HEK293 (cell line): ENCODE measurements around the gene PCNX3.

Experiments
- GLIS2 ChIP-seq: fragments of 450-650 bp; formaldehyde crosslinking; IDR thresholded peaks from 2 replicates; pipeline ENCODE4 v1.5.1; 2016; ENCODE audit warnings: missing biosample characterization, missing genetic modification characterization
- HOXC10 ChIP-seq: sonication (generic); formaldehyde crosslinking; IDR thresholded peaks from 2 replicates; pipeline ENCODE4 v1.8.1; 2023; ENCODE audit warnings: mild to moderate bottlenecking, missing genetic modification reagents
- OVOL3 ChIP-seq: fragments of 450-650 bp; formaldehyde crosslinking; IDR thresholded peaks from 2 replicates; pipeline ENCODE4 v1.5.1; 2016; ENCODE audit warnings: missing biosample characterization, missing genetic modification characterization
- REPIN1 ChIP-seq: fragments of 450-650 bp; formaldehyde crosslinking; IDR thresholded peaks from 2 replicates; pipeline ENCODE4 v1.5.1; 2017; ENCODE audit warnings: missing biosample characterization, missing genetic modification characterization, low read depth
- ZBTB7A ChIP-seq: fragments of 450-650 bp; formaldehyde crosslinking; IDR thresholded peaks from 2 replicates; pipeline ENCODE4 v1.5.1; 2016; ENCODE audit warnings: low read depth, missing biosample characterization, missing genetic modification characterization
- ZFHX2 ChIP-seq: fragments of 450-650 bp; formaldehyde crosslinking; conservative IDR thresholded peaks from 2 replicates; pipeline ENCODE4 v1.5.1; 2016; ENCODE audit warnings: missing biosample characterization, missing genetic modification characterization
- ZNF140 ChIP-seq: fragments of 450-650 bp; formaldehyde crosslinking; IDR thresholded peaks from 2 replicates; pipeline ENCODE4 v1.5.1; 2016; ENCODE audit warnings: missing biosample characterization, missing genetic modification characterization
- ZNF169 ChIP-seq: fragments of 450-650 bp; formaldehyde crosslinking; IDR thresholded peaks from 2 replicates; pipeline ENCODE4 v1.5.1; 2016; ENCODE audit warnings: missing biosample characterization, missing genetic modification characterization
- ZNF174 ChIP-seq: fragments of 450-650 bp; formaldehyde crosslinking; IDR thresholded peaks from 2 replicates; pipeline ENCODE4 v1.5.0; 2017; ENCODE audit warnings: missing biosample characterization, mild to moderate bottlenecking, missing genetic modification characterization
- ZNF202 ChIP-seq: fragments of 450-650 bp; formaldehyde crosslinking; IDR thresholded peaks from 2 replicates; pipeline ENCODE4 v1.5.1; 2016; ENCODE audit warnings: missing biosample characterization, missing genetic modification characterization, borderline replicate concordance
- ZNF521 ChIP-seq: fragments of 450-650 bp; formaldehyde crosslinking; IDR thresholded peaks from 2 replicates; pipeline ENCODE4 v1.5.1; 2017; ENCODE audit warnings: missing biosample characterization, mild to moderate bottlenecking, missing genetic modification characterization
- ZNF544 ChIP-seq: fragments of 450-650 bp; formaldehyde crosslinking; IDR thresholded peaks from 2 replicates; pipeline ENCODE4 v1.5.0; 2017; ENCODE audit warnings: missing biosample characterization, missing genetic modification characterization
- ZNF626 ChIP-seq: fragments of 450-650 bp; sonication (Bioruptor Pico); formaldehyde crosslinking; IDR thresholded peaks from 2 replicates; pipeline ENCODE4 v1.5.1; 2018; ENCODE audit warnings: missing biosample characterization, missing genetic modification characterization, inconsistent platforms
- ZNF664 ChIP-seq: fragments of 450-650 bp; formaldehyde crosslinking; IDR thresholded peaks from 2 replicates; pipeline ENCODE4 v1.5.1; 2016; ENCODE audit warnings: missing biosample characterization, missing genetic modification characterization
- ZNF747 ChIP-seq: fragments of 450-650 bp; formaldehyde crosslinking; IDR thresholded peaks from 2 replicates; pipeline ENCODE4 v1.5.1; 2016; ENCODE audit warnings: missing biosample characterization, missing genetic modification characterization
- ZNF768 ChIP-seq: fragments of 450-650 bp; formaldehyde crosslinking; IDR thresholded peaks from 2 replicates; pipeline ENCODE4 v1.5.1; 2018; ENCODE audit warnings: missing biosample characterization, mild to moderate bottlenecking, missing genetic modification characterization
- ZNF785 ChIP-seq: fragments of 450-650 bp; formaldehyde crosslinking; IDR thresholded peaks from 2 replicates; pipeline ENCODE4 v1.5.1; 2016; ENCODE audit warnings: missing biosample characterization, missing genetic modification characterization
- ZNF791 ChIP-seq: fragments of 450-650 bp; formaldehyde crosslinking; IDR thresholded peaks from 2 replicates; pipeline ENCODE4 v1.5.1; 2016; ENCODE audit warnings: missing biosample characterization, missing genetic modification characterization
- TF ChIP-seq, protein P1 (sequence below): fragments of 450-650 bp; formaldehyde crosslinking; IDR thresholded peaks from 2 replicates; pipeline ENCODE4 v1.5.1; 2016; ENCODE audit warnings: missing biosample characterization, missing genetic modification characterization, borderline replicate concordance
- TF ChIP-seq, protein P2 (sequence below): fragments of 450-650 bp; formaldehyde crosslinking; IDR thresholded peaks from 2 replicates; pipeline ENCODE4 v1.5.1; 2017; ENCODE audit warnings: missing biosample characterization, missing genetic modification characterization
- TF ChIP-seq, protein P3 (sequence below): IDR thresholded peaks from 2 replicates; pipeline ENCODE4 v1.6.1; 2011; ENCODE audit warnings: mild to moderate bottlenecking, low read depth, low read length, borderline replicate concordance
- TF ChIP-seq, protein P4 (sequence below): fragments of 450-650 bp; formaldehyde crosslinking; conservative IDR thresholded peaks from 2 replicates; pipeline ENCODE4 v1.5.1; 2016; ENCODE audit warnings: low read depth, missing biosample characterization, missing genetic modification characterization
- TF ChIP-seq, protein P5 (sequence below): fragments of 450-650 bp; formaldehyde crosslinking; IDR thresholded peaks from 2 replicates; pipeline ENCODE4 v1.5.1; 2016; ENCODE audit warnings: missing biosample characterization, missing genetic modification characterization

The PCNX3 gene

DNA sequence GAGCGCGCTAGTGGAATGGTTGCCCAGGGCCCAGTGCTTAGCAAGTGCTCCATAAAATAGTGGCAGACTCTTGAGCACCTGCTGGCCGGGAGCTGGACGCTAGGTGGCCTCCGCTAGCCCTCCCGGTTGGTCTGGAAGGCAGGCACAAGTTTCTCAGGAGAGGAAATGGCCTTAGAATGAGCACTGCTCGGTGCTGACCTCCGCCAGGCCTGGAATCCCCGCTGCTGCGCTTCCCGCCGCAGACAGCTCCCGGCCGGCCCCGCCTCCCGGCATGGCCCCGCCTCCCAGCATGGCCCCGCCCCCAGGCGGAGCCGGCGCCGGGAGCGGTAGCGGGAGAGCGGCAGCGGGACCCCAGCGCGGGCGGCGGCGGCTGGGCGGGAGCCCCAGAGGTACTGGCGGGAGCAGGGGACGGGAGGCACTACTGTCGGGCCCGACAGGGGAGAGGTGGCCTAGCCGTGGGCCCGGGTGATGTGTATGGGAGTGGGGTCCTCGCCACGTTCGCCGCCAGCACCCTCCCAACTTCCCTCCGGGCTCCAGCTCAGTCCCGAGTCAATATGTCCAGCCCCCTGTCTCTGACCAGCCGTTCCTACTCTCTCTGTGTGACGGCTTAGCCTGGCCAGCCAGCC is 22.3 kb downstream of the PCNX3 start, which contains the start of gene SIPA1 (continued):
- TF ChIP-seq, protein P1, sequence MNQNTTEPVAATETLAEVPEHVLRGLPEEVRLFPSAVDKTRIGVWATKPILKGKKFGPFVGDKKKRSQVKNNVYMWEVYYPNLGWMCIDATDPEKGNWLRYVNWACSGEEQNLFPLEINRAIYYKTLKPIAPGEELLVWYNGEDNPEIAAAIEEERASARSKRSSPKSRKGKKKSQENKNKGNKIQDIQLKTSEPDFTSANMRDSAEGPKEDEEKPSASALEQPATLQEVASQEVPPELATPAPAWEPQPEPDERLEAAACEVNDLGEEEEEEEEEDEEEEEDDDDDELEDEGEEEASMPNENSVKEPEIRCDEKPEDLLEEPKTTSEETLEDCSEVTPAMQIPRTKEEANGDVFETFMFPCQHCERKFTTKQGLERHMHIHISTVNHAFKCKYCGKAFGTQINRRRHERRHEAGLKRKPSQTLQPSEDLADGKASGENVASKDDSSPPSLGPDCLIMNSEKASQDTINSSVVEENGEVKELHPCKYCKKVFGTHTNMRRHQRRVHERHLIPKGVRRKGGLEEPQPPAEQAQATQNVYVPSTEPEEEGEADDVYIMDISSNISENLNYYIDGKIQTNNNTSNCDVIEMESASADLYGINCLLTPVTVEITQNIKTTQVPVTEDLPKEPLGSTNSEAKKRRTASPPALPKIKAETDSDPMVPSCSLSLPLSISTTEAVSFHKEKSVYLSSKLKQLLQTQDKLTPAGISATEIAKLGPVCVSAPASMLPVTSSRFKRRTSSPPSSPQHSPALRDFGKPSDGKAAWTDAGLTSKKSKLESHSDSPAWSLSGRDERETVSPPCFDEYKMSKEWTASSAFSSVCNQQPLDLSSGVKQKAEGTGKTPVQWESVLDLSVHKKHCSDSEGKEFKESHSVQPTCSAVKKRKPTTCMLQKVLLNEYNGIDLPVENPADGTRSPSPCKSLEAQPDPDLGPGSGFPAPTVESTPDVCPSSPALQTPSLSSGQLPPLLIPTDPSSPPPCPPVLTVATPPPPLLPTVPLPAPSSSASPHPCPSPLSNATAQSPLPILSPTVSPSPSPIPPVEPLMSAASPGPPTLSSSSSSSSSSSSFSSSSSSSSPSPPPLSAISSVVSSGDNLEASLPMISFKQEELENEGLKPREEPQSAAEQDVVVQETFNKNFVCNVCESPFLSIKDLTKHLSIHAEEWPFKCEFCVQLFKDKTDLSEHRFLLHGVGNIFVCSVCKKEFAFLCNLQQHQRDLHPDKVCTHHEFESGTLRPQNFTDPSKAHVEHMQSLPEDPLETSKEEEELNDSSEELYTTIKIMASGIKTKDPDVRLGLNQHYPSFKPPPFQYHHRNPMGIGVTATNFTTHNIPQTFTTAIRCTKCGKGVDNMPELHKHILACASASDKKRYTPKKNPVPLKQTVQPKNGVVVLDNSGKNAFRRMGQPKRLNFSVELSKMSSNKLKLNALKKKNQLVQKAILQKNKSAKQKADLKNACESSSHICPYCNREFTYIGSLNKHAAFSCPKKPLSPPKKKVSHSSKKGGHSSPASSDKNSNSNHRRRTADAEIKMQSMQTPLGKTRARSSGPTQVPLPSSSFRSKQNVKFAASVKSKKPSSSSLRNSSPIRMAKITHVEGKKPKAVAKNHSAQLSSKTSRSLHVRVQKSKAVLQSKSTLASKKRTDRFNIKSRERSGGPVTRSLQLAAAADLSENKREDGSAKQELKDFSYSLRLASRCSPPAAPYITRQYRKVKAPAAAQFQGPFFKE (tag by site-specific recombination), result no peak
- TF ChIP-seq REPIN1 (tag by site-specific recombination) (0 out of 2 replicates have a peak, but pooled peaks have one; percentile 29), ZNF544 (tag by site-specific recombination) (no peak), HOXC10 (0 out of 2 replicates have a peak, but pooled peaks have one; percentile 56), ZNF202 (tag by site-specific recombination) (no peak), OVOL3 (no peak), ZNF664 (no peak), ZNF174 (tag by site-specific recombination) (no peak), ZNF768 (no peak), ZNF521 (tag by site-specific recombination) (no peak), ZNF140 (tag by site-specific recombination) (no peak), ZNF626 (tag by site-specific recombination) (no peak), ZNF785 (tag by site-specific recombination) (no peak), GLIS2 (tag by site-specific recombination) (peak; percentile 39; the same call in 1 of the 2 replicates), ZNF169 (no peak), ZBTB7A (tag by site-specific recombination) (0 out of 2 replicates have a peak, but pooled peaks have one; percentile 30), ZFHX2 (0 out of 2 replicates have a peak, but pooled peaks have one; percentile 3), ZNF791 (tag by site-specific recombination) (no peak), ZNF747 (tag by site-specific recombination) (no peak)
- TF ChIP-seq, protein P2, sequence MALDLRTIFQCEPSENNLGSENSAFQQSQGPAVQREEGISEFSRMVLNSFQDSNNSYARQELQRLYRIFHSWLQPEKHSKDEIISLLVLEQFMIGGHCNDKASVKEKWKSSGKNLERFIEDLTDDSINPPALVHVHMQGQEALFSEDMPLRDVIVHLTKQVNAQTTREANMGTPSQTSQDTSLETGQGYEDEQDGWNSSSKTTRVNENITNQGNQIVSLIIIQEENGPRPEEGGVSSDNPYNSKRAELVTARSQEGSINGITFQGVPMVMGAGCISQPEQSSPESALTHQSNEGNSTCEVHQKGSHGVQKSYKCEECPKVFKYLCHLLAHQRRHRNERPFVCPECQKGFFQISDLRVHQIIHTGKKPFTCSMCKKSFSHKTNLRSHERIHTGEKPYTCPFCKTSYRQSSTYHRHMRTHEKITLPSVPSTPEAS (tag by site-specific recombination), result peak; percentile 58; the same call in 1 of the 2 replicates
- TF ChIP-seq, protein P3, sequence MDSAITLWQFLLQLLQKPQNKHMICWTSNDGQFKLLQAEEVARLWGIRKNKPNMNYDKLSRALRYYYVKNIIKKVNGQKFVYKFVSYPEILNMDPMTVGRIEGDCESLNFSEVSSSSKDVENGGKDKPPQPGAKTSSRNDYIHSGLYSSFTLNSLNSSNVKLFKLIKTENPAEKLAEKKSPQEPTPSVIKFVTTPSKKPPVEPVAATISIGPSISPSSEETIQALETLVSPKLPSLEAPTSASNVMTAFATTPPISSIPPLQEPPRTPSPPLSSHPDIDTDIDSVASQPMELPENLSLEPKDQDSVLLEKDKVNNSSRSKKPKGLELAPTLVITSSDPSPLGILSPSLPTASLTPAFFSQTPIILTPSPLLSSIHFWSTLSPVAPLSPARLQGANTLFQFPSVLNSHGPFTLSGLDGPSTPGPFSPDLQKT, result no peak
- TF ChIP-seq, protein P4, sequence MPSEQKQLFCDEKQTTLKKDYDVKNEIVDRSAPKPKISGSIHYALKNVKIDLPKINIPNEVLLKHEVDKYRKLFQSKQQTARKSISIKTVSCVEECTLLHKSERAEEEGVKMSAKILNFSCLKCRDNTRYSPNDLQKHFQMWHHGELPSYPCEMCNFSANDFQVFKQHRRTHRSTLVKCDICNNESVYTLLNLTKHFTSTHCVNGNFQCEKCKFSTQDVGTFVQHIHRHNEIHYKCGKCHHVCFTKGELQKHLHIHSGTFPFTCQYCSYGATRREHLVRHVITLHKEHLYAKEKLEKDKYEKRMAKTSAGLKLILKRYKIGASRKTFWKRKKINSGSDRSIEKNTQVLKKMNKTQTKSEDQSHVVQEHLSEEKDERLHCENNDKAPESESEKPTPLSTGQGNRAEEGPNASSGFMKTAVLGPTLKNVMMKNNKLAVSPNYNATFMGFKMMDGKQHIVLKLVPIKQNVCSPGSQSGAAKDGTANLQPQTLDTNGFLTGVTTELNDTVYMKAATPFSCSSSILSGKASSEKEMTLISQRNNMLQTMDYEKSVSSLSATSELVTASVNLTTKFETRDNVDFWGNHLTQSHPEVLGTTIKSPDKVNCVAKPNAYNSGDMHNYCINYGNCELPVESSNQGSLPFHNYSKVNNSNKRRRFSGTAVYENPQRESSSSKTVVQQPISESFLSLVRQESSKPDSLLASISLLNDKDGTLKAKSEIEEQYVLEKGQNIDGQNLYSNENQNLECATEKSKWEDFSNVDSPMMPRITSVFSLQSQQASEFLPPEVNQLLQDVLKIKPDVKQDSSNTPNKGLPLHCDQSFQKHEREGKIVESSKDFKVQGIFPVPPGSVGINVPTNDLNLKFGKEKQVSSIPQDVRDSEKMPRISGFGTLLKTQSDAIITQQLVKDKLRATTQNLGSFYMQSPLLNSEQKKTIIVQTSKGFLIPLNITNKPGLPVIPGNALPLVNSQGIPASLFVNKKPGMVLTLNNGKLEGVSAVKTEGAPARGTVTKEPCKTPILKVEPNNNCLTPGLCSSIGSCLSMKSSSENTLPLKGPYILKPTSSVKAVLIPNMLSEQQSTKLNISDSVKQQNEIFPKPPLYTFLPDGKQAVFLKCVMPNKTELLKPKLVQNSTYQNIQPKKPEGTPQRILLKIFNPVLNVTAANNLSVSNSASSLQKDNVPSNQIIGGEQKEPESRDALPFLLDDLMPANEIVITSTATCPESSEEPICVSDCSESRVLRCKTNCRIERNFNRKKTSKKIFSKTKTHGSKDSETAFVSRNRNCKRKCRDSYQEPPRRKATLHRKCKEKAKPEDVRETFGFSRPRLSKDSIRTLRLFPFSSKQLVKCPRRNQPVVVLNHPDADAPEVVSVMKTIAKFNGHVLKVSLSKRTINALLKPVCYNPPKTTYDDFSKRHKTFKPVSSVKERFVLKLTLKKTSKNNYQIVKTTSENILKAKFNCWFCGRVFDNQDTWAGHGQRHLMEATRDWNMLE (tag by site-specific recombination), result no peak
- TF ChIP-seq, protein P5, sequence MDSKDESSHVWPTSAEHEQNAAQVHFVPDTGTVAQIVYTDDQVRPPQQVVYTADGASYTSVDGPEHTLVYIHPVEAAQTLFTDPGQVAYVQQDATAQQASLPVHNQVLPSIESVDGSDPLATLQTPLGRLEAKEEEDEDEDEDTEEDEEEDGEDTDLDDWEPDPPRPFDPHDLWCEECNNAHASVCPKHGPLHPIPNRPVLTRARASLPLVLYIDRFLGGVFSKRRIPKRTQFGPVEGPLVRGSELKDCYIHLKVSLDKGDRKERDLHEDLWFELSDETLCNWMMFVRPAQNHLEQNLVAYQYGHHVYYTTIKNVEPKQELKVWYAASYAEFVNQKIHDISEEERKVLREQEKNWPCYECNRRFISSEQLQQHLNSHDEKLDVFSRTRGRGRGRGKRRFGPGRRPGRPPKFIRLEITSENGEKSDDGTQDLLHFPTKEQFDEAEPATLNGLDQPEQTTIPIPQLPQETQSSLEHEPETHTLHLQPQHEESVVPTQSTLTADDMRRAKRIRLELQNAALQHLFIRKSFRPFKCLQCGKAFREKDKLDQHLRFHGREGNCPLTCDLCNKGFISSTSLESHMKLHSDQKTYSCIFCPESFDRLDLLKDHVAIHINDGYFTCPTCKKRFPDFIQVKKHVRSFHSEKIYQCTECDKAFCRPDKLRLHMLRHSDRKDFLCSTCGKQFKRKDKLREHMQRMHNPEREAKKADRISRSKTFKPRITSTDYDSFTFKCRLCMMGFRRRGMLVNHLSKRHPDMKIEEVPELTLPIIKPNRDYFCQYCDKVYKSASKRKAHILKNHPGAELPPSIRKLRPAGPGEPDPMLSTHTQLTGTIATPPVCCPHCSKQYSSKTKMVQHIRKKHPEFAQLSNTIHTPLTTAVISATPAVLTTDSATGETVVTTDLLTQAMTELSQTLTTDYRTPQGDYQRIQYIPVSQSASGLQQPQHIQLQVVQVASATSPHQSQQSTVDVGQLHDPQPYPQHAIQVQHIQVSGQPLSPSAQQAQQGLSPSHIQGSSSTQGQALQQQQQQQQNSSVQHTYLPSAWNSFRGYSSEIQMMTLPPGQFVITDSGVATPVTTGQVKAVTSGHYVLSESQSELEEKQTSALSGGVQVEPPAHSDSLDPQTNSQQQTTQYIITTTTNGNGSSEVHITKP (tag by site-specific recombination), result peak; percentile 86
